ENCODE measurements around the gene ANAPC5.

- no peak for TF ChIP-seq CTCF (IDR thresholded peaks at IDR 0.05)
- TF ChIP-seq POLR2A (IDR thresholded peaks at IDR 0.05): no peak
These were observed 28.3 kb downstream of the ANAPC5 start for GRCh38 chr12:121323908-121324307.
